GM18505 (cell line): Measurements from ENCODE around the gene MYO9A.

ENCODE experiments used
- ATAC-seq: cut with Tn5 transposase; IDR thresholded peaks from one replicate; pipeline ENCODE4 v1.9.1; 2021; ENCODE audit not compliant: unreplicated experiment
- POLR2A ChIP-seq: IDR thresholded peaks from 4 replicates; pipeline ENCODE4 v1.6.1; 2011; ENCODE audit warnings: borderline replicate concordance; ENCODE audit not compliant: insufficient read depth, insufficient read length; ENCODE audit errors: extremely low read depth

Gene MYO9A

DNA sequence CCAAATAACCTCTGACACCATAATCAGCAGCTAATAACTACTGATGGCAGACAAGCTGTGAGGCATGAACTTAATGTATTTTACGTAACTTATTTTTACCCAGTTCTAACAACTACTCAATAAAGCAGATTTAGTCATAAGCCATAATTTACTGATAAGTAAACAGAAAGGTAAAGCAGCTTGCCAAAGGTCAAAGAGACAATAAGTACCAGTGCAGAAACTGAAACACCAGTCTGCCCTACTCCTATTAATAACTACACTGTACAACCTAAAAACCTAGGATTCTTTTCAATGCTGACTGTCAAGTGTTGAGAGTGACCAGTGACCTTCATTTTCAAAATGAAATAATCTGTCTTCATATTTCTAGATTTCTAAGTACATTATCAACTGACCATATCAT lies 155.4 kb downstream of the MYO9A start:
- ATAC-seq: no peak
- TF ChIP-seq POLR2A: no peak

DNA sequence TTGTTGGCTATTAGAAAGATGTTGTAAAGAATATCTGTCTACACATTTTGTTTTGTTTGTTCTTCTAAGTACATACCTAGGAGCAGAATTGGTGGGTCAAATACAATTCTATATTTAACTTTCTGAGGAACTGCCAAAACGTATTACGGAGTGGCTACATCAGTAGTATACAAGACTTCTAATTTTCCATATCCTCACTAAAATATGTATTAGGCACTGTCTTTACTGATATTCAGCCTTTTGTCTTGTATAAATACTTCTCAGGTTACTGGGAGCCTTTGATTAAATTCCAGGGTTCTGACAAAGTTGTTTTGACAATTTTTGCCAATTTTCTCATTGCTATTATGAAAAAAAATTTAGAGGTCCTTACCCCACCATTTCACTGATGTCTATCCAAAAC lies 160.9 kb downstream of the MYO9A start:
- no peak for TF ChIP-seq POLR2A
- no peak for ATAC-seq

- no peak for TF ChIP-seq POLR2A
- no peak for ATAC-seq
Measured at GRCh38 chr15:71951134-71951533, 166.8 kb downstream of the MYO9A start.

GRCh38 chr15:71945012-71945411 lies 172.9 kb downstream of the MYO9A start:
- no peak for TF ChIP-seq POLR2A
- no peak for ATAC-seq

- no peak for TF ChIP-seq POLR2A
- no peak for ATAC-seq
Measured at GRCh38 chr15:71943806-71944205, 174.1 kb downstream of the MYO9A start.

- ATAC-seq: no peak
- no peak for TF ChIP-seq POLR2A
Measured at GRCh38 chr15:71939981-71940588, 177.9 kb downstream of the MYO9A start.

DNA sequence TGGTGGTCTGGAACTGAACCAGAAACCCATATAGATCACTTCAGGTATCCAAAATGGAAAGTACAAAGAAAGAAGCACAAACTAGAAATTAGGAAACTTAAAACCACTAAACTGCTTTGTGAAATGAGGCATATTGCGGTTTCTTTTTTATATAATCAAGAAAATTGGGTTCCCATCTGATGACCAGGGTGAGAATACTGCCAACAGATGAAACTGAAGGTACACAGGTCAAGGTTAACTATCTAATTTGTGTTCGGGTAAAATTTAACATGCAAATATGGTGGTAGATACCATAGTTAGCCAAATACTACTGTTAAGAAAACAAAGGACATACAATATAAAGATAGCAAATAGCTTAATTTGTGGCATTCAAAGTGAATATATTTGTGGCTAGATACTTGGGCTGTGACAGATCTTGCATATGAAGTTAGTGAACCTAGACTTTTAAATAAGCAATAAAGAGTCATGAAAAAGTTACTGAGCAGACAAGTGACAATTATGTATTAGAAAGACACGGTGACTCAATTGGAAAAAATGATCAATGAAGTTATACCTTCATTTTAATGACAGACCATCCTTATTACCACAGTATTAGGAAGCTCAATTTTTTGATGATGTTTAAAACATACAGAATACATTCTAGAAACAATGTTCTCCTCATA lies 180.2 kb downstream of the MYO9A start:
- TF ChIP-seq POLR2A: no peak
- ATAC-seq: no peak

DNA sequence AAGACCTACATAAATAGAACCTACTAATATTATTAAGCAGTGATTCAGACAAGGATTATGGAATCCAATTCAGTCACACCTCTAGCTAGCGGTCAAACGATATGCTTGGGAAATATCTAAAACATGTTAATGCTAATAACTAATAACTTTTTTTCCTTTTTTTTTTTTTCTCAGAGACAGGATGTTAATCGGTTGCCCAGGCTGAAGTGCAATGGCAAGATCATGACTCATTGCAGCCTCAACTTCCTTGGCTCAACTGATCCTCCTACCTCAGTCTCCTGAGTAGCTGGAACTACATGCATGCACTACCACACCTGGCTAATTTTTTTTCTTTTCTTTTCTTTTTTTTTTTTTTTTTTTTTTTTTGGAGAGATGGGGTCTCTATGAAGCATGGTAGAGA lies 183.5 kb downstream of the MYO9A start:
- TF ChIP-seq POLR2A: no peak
- no peak for ATAC-seq

DNA sequence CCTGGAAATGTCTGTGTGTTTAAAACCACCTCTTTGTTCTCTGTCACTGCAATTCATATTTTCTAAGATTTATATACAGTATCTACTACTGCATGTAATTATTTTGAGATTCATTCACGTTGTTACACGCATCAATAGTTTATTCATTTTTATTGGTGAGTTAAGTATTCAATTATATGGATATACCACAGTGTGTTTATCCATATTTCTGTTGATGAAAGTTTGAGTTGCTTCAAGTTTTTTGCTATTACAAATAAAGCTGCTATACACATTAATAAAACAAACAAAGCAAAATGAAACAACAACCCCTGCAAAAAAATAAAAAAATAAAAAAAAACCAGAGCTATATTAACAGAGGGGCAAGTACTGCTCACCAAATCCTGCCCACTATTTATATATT lies 185.3 kb downstream of the MYO9A start:
- no peak for TF ChIP-seq POLR2A
- no peak for ATAC-seq

- no peak for TF ChIP-seq POLR2A
Measured at GRCh38 chr15:71931261-71931660, 186.7 kb downstream of the MYO9A start.

GRCh38 chr15:71925145-71925544 lies 192.8 kb downstream of the MYO9A start:
- ATAC-seq: no peak
- no peak for TF ChIP-seq POLR2A

More at GRCh38 chr15:71931261-71931660, 186.7 kb downstream of the MYO9A start:
- no peak for ATAC-seq

DNA sequence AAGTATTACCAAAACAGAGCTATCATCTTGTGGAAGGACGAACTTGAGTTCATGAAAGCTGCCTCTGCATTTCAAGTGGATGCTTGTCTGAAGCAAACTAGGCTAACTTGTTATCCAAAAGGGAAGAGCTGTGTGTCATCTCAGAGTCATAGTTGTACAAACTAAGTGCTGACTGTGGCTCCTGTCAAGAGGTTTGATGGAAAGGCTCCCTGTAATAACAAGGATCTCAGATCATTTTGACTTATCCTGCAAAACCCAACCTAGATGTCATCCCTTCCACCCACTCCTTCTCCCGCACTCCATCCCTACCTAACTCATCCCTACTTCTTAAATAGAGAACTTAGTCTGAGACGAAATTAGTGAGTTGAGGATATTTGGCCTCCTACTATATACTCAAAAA lies 196.8 kb downstream of the MYO9A start:
- ATAC-seq: no peak

DNA sequence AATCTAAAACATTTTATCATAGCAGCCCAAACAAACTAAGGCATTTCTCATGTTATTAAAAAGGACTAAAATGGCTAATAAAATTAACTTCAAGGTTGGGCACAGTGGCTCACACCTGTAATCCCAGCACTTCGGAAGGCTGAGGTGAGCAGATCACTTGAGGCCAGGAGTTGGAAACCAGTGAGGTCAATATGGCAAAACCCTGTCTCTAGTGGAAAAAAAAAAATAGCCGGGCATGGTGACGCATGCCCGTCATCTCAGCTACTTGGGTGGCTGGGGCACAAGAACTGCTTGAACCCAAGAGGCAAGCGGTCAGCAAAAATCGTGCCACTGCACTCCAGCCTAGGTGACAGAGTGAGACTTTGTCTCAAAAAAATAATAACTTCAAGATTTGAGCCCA lies 197.4 kb downstream of the MYO9A start:
- no peak for ATAC-seq
- no peak for TF ChIP-seq POLR2A

More for the DNA sequence above, 196.8 kb downstream of the MYO9A start:
- no peak for TF ChIP-seq POLR2A

DNA sequence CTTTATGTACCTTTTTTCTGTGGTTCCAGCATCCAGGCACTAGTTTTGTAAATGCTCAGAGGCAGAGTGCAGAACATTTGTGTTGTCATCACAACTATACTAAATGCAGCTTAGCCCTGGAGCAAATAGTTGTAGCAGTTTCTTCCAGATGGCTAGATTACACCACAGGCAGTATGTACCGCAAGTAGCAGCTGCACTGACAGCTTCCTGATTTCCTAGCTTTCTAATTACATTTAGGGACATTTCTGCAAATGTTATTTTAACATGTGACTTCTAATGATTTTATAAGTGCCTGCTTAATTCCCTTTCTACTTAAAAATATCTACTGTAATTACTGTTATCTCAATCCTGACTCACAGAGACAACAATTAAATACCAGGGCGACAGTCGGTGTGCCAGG lies 201.1 kb downstream of the MYO9A start:
- ATAC-seq: no peak
- TF ChIP-seq POLR2A: no peak
